Adipose tissue (tissue), 3 donors: Measurements from ENCODE around the gene AMACR. TPM values are rescaled to one million over a fixed set of nuclear protein-coding genes. Genes with fewer than 3 reads are reported as not detected.

Source experiments
- H3K27ac ChIP-seq: one replicate; pipeline ENCODE4 v1.5.1; 2013; ENCODE audit warnings: low read depth, low read length
- WGBS, 3 donors: extraction: QIAGEN DNeasy Blood & Tissue Kit; methylation state at CpG; one replicate each; pipeline ENCODE4 v1.1.7; 2013; 5-methylcytosine and 5-hydroxymethylcytosine counted together
- polyA plus RNA-seq, 3 donors: library from polyadenylated mRNA; stranded (reverse); fragments of 200-250 nt; gene quantifications; one replicate each; pipeline ENCODE4 v1.2.3, GENCODE V29; 2013
- donor health status: healthy with polysubstance abuse.
- donor health status: Bipolar disorder and iron deficiency.
- donor health status: healthy.

The AMACR gene
- polyA plus RNA-seq: 1 to 10 TPM; 6.9 to 9.1 (median 8.6) TPM

DNA sequence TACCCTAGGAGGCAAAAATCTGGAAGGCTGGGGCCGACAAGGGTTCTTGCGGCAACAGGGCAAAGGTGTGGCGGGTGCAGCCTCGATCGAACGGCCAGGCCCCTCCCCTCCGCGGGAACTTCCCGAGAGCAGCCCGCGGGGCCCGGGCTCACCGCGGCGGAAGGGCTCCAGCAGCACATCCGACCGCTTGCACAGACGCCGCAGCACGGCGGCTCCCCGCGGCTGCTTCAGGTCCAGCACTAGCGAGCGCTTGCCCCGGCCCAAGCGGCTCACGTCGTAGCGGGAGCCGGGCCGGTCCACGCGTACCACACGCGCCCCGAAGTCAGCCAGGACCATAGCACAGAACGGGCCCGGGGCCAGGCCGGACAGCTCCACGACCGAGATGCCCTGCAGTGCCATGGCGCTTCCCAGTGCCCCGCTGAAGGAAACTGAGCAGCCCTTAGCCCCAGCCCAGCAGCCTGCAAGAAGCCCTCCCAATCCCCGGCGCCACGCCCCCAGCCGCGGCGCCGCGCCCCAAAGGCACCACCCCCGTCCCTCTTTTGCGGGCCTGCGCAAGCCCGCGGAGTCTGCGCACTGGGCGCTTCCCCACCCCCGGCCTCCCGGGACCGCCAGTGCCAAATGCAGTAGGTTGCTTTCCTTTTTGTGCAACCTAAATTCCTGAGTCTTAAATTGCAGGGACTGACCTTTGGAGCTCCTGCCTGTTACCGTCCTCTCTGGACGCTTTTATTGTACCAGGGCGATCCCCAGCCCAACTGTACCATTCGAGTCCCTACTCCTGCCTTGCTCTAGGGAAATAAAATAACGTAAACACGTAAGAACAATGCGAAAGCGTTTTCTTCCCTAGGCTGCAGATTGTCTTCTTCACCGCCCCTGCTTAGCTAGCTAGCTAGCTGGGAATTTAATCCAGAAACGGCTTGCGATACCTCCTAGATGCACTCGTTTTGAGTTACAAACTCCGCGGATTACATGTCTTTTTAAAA lies at the start of gene AMACR:
TSS of gene AMACR (minus strand) at position 430 of the 980 bp plus-strand sequence. CDS start at position 399, 31 bp downstream.
- no peak within 1 kb of the TSS for H3K27ac ChIP-seq
- 0 to 1% (median 0%) methylated on average over 68 to 76 of the region's 76 CpGs for WGBS, 3 donors

DNA sequence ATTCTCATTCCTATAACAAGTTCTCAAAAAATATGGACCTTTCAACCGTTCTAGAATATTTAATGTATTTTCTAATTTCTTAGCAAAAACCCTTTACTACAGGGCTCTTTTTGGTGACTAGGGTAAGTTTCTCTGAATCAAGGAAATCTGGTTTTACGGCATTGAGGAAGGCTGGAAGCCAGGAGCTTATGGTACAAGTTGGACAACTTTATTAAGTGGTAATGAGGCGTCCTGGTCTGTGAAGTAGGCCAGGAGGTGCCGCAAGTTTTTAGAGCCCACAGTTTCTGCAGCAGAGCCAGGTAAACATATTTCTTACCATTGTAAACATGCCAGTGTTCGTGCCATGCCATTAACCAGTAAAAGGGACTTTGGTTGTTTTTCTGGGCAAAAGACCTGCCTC lies 49.7 kb upstream of the AMACR start:
- 93 to 95% (median 95%) methylated on average over 5 of the region's 5 CpGs for WGBS, 3 donors

DNA sequence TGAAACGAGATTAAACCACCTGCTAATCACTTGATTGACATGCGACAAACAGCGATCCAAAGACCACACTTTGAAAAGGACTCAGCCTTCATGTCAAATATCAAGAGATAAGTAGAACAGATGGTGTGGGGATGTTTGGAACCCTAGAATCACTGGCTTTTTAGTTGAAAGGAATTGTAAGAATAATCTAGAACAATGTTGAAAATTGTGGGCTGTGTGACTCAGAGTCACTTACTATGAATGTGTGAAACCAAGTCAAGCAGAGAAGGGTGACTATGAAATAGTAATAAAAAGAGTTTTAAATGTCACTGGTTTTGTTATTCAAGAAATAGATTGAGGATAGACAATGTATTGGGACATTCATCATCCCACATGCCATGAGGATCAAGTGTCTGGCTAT lies 49.3 kb upstream of the AMACR start:
- no peak overlapping the region for H3K27ac ChIP-seq
- 89 to 98% (median 95%) methylated on average over 3 of the region's 3 CpGs for WGBS, 3 donors

More for the DNA sequence above, 49.7 kb upstream of the AMACR start:
- no peak overlapping the region for H3K27ac ChIP-seq

DNA sequence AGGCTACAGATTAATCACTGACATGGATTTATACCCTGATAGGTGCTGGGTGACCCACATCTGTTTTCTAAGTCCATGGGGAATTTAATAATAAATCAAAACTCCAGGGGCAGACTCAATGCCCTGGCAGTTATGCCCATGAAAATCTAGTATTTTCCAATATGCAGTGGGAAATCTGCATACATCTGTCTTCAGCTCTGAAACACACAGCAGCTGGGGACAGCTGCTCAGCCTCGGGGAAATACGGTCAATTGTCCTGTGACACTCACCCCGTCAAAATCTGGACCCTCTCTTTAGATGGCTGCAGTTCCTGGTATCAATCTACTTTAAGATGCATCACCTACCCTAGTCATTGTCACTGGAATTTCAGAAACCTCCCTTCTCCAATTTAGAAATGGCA lies 47.8 kb upstream of the AMACR start:
- WGBS, 3 donors: 91 to 93% (median 92%) methylated on average over 3 of the region's 3 CpGs
- no peak overlapping the region for H3K27ac ChIP-seq

DNA sequence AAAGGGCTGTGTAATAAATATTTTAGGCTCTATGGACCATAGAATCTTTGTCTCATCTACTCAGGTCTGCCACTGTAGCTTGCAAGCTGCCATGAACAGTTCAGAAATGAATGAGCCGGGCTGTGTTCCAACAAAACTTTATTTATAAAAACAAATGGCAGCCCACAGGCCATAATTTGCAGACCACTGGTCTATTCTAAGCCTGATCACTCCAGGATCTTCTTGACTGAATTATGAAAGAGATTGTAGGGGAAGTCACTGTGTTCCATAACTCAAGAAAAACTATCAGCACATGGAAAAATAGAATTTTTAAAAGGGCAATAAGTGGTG lies 46.5 kb upstream of the AMACR start:
- no peak overlapping the region for H3K27ac ChIP-seq
- WGBS, 3 donors: 91 to 98% (median 94%) methylated on average over 1 of the region's 1 CpG

DNA sequence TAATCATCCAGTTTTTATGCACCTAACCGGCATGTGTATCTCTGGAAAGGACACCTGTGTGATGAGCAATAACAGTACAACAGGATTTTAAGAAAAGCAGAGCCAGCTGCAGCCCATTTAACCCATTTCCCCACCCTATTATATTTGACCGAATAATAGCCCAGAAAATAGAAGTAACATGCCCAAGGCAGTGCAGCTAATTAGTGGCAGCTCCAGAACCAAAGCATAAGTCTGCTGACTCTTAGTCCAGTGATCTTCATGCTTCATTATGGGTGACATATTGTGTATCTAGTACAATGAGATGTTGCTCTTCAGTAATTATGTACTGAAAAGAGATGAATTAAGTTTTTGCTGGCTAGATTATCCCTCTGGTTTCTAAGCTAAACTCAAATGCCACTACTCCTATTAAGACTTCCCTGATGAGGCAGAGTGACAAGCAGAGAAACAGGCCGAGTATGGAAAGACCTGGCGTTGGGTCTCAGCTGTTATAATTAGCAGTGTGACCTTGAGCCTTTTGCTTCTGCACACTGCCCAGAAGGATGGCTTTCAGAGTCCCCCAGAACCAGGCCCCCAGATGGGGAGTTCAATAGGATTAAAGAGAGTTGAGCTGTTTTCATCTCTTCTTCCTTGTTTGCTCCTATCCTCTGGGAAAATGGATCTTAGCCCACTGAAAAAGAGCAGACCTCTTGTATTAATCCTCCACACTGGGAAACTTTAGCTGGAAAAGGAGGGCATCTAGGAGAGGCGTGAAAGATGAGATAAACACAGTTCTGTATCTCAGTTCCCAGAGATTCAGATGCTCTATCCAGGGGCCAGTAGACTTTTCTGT lies 45.9 kb upstream of the AMACR start:
- no peak overlapping the region for H3K27ac ChIP-seq
- WGBS, 3 donors: 74 to 96% (median 93%) methylated on average over 5 of the region's 5 CpGs

DNA sequence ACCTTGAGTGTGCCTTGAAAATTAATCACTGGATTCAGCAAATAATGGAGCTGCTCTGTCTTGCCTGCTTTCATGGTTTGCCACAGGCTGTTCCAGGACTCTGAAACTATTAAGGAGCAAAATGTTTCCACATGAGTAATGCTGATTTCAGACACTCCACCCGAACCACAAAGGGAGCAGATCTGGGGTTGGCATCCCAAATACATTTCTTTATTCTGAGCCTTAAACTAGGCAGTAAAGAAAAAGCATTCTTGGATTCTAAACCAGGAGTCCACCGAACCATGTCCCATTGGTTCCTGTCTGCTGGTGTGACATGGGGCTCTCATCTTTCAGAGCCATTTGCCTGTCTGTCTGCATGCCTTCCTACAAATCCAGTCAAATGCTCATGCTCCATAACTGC lies 45.3 kb upstream of the AMACR start:
- no peak overlapping the region for H3K27ac ChIP-seq
- WGBS, 3 donors: 68 to 92% (median 70%) methylated on average over 2 of the region's 2 CpGs

DNA sequence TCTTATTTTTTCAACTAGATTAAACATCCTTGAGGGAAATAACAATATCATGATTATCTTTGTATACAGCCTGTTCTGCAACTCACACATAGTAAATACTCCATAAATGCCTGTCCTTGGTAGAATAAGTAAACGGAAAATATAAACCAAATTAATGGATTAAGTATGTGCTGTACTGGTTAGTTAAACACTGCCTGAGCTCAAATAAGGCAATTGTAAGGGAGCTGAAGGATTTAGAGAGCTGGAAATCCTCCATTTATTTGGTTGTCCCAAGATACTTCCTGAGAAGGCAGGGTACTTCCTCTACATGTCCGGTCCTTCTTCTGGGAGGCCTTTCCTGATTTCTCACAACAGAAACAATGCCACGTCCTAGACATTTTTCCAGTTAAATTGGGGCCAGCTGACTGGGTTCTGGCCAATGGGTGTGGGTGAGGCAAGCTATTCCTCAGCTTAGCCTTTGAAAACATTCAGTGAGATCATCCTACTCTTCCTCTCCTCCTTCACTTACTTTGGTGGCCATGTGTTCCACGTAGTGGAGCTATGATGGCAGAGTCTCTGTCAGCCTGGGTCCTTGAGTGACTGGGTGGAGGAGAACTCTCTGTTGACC lies 43.6 kb upstream of the AMACR start:
- no peak overlapping the region for H3K27ac ChIP-seq
- 71 to 91% (median 76%) methylated on average over 4 of the region's 4 CpGs for WGBS, 3 donors

DNA sequence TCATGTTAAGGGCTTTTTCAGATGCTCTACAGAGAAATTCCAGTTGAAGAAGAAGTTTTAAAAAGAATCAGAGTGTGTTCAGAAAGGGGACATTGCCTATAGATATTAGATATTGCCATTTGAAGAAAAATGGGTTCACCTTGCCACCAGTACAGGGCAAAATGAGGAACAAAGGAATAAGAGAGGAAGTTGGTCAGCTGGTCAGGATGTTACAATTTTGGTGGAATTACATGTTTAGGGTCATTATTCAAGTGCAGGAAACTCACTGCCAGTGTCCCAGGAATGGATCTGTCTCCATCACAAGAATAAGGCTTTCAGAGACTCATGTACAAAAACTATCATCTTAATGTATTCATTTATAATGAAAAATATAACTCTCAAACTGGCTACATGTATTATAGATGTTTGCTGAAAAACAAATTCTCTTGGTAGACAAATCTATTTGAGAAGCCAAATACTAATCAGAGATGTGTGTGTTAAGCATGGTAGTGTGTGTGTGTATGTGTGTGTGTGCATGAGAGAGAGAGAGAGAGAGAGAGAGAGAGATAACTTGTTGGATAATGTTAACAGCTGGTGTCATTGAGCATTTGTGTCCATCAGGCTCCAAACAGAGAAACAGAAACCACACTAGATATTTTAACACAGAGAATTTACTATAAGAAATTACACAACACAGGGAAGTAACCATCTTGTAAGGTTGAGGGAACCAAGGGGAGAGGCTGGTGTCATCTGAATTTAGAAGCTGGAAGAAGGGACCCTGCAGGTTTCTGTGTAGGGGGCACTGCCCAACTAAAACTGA lies 40.1 kb upstream of the AMACR start:
- H3K27ac ChIP-seq: no peak overlapping the region

DNA sequence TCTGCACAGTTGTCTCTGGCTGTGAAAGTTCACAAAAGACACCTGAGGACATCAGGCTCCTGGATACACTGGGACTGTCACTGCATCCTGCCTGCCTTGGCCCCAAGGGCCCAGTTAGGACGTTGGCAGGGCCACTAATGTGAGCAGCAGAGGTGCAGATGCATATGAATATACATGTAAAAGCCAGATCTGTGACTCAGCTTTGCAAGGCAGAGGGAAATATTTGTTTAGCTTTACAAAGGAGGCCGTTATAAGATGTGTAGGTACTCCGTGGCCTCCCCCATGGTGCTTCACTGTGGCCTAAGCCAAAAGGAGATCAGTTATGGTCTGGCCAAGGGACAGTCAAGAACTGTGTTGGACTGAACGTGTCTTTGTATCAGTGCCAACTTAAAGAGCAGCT lies 39.3 kb upstream of the AMACR start:
- no peak overlapping the region for H3K27ac ChIP-seq
- WGBS, 3 donors: 75 to 83% (median 83%) methylated on average over 4 of the region's 4 CpGs

DNA sequence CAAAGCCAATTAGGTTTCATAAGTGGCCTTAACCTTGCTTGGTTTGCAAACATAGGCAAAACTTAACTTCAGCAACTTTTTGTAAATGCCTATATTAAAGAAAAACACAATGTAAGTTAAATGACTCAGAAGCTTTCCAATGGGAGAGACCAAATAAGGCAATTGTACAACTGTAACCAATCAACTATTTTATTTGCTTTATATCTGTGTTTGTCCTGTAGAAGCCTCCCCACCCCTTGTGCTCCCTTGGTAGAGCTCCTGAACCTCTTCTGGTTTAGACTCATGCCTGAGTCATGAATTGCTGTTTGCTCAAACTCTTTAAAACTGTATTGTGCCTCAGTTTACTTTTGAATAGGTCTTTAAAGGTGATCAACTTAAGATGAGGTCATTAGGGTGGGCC lies 38.1 kb upstream of the AMACR start:
- H3K27ac ChIP-seq: no peak overlapping the region

DNA sequence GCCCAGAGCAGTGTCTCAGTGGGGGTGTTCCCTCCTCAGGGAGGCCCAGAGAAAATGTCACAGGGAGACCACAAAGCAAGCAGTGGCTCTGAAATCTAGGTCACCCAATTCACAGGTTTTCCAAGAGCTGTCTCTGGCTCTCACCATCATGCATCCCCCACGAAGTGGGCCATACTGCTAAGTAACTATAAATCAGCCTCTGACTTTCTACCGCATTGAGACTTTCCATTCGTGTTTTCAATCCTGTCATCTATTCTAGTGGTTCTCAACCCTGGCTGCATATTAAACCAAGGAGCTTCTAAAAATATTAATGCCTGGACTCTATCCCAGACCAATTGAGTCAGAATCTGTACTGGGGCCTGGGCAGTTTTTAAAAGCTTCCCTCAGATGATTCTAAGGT lies 37.2 kb upstream of the AMACR start:
- no peak overlapping the region for H3K27ac ChIP-seq

DNA sequence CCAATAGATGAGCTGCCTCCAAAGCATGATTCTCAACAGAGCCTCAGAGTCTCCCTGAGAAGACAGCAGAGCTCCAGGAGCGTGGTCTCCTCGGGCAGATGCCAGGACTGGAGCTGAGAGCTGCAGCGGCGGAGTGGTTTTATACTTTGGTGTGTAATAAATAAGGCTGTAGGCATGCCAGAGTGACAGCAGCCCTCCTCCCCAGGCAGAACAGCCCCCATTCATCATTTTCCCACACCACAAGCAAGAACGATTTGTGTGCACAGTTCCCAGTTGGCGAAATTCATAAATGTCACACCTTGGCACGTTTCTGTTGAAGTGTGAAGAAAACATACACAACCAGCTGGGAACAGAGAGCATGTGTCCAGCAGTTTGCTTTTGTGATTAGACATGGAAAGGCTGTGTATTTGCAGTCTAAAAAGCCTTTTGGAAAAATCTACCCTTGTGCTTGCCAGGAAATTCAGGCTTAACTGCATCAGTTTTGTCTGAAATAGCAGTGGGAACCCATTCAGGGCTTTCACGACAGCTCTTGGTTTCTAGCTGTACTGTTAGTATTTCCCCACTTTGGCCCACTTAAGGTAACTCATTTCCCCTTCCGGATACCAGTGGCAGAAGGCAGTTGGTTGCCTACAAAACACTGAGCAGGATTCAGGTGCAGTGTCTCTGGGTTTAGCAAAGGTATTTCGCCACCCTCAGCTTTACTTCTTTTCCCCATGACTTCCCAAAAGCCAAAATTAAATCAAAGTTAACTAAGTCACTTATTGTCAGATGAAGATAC lies 35.4 kb upstream of the AMACR start, which contains the start of gene C1QTNF3:
TSS of gene C1QTNF3 (minus strand) at position 115 of the 778 bp plus-strand sequence. CDS start at position 27, 88 bp downstream.
- no peak within 1 kb of the TSS for H3K27ac ChIP-seq
- 20 to 35% (median 35%) methylated on average over 10 of the region's 10 CpGs for WGBS, 3 donors

More for the DNA sequence above, 37.2 kb upstream of the AMACR start:
- WGBS, 3 donors: 68 to 90% (median 77%) methylated on average over 3 of the region's 3 CpGs

DNA sequence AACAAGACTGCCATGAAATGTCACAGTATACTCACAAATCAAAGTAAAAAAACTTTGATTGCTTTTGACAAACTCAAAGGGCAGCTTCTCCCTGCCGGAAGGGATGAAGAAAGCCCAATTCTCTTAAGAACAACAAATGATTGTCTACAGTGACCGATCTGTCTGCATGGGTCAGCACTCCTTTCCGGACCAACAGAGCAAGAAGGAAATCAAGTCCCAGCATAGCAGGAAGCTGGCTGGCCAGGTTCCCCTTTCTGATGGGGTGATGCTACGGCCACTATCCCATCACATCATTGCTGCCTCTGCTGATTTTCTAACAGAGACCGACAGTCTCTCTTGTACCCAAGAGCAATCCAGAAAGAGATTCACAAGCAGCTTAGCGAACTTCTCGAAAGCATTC lies 34.5 kb upstream of the AMACR start:
- no peak overlapping the region for H3K27ac ChIP-seq
- WGBS, 3 donors: 38 to 78% (median 46%) methylated on average over 7 of the region's 7 CpGs

DNA sequence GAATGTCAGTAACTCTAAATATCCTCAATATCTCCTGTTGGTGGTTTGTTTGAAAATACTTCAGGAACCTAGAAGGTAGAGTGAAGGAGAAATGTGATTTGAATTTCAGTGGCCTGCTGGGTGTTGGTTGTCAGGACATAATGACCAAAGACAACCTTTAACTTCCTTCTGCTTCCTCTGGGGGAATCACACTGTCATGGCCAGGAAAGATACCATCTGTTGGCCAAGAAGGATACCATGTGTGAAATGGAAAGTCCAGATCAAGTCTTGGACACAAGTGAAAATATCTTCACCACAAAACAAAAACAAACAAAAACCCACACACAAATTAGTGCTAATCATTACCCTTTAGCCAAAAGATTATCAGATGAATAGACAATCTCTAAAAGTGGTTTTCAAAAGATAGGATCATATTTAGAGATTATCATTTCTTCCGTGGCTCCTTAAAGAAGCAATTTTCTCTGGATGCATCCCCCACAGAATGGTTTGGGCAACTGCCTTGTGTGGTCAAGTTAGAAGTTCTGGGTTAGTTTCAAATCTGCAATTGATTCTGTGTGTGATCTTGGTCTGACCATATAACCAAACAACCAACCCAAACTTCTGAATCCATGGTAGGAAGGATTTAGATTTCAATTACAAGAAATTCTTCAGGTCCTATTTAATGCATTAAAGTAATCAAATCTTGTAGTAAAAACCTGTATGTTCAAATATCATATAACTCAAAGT lies 33.6 kb upstream of the AMACR start:
- H3K27ac ChIP-seq: no peak overlapping the region
- 72 to 86% (median 85%) methylated on average over 1 of the region's 1 CpG for WGBS, 3 donors

DNA sequence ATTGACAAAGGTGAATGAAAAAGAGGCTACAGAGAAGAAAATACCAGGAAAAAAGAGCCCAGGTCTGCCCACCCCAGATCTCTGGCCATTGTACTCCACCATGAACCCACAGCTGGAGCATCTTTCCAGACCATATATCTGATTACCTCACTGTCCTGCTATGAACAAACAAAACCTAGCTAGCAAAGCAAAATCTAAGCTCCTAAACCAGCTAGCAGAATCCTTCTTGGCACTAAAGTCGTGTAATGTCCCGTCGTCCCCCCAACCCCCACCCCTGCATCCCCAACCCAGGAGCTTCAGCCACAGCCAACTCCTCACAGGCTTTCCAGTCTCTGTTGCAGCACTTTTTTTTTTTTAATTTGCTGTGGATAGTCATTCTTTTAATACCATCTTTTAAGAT lies 32.6 kb upstream of the AMACR start:
- no peak overlapping the region for H3K27ac ChIP-seq
- WGBS, 3 donors: 74 to 94% (median 76%) methylated on average over 3 of the region's 3 CpGs
